Measurements from ENCODE around the gene PKNOX2.

Gene PKNOX2

GRCh38 chr11:125317416-125317815 is 152.9 kb downstream of the PKNOX2 start:
- no peak for DNase-seq

- no peak for DNase-seq
Measured at GRCh38 chr11:125319649-125320048, 155.1 kb downstream of the PKNOX2 start.

DNA sequence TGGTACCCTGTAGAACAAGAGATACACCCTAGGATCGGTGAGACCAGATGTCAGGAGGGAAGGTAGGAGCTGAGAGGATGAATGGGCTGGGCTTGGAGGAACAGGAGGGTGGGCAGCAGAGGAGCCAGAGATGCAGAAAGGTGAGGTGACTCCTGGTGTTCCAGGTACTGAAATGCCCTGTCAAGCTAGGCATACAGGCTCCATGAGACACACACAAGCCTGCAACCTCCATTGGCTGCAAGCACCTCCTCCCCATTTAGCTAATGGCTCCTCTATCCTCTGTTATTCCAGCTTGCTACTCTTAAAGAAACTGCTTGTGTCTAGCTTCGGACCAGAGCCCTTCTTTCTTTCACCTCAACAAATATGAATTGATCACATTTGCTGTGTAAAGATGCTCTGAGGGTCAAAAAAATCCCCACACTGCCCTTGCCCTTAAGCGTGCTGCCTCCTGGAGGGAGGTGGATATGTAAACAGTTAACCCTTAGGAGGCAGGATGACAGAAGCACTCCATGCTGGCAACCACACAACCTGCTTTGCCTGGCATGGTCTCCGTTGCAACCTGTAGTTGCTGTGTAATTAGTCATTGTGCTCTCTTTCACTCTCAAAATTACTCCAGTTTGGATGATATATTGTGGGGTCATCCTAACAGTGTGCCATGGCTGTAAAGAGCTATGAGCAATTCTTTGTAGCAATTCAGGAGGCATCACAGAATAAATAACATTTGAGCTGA is 156.0 kb downstream of the PKNOX2 start:
- DNase-seq, result no peak

DNA sequence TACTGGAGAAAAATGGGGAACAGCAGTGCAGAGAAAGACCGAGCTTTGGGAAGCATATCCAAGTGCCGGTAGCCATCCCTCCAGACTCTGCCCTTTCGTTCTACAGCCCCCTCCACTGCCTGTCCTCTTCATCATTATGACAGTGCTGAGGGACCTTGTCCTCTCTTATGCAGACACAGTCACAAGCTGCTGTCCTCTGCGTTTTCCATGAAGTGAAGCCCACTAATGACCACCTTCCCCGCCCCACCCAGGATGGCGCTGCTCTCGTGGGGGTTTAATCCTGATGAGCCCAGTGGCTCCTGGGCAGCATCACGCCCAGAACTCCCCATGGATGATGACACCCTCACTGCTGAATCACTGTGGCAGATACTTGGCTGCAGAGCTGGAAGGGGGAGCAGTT is 157.7 kb downstream of the PKNOX2 start:
- DNase-seq, result no peak

GRCh38 chr11:125325196-125325595 is 160.6 kb downstream of the PKNOX2 start:
- DNase-seq, result no peak

GRCh38 chr11:125326126-125326525 is 161.6 kb downstream of the PKNOX2 start:
- DNase-seq, result no peak

GRCh38 chr11:125327518-125328224 is 163.1 kb downstream of the PKNOX2 start:
- DNase-seq, result no peak

- no peak for DNase-seq
Measured at GRCh38 chr11:125328225-125328580, 163.7 kb downstream of the PKNOX2 start.

- DNase-seq, result no peak
Measured at GRCh38 chr11:125329786-125330185, 165.2 kb downstream of the PKNOX2 start.

DNA sequence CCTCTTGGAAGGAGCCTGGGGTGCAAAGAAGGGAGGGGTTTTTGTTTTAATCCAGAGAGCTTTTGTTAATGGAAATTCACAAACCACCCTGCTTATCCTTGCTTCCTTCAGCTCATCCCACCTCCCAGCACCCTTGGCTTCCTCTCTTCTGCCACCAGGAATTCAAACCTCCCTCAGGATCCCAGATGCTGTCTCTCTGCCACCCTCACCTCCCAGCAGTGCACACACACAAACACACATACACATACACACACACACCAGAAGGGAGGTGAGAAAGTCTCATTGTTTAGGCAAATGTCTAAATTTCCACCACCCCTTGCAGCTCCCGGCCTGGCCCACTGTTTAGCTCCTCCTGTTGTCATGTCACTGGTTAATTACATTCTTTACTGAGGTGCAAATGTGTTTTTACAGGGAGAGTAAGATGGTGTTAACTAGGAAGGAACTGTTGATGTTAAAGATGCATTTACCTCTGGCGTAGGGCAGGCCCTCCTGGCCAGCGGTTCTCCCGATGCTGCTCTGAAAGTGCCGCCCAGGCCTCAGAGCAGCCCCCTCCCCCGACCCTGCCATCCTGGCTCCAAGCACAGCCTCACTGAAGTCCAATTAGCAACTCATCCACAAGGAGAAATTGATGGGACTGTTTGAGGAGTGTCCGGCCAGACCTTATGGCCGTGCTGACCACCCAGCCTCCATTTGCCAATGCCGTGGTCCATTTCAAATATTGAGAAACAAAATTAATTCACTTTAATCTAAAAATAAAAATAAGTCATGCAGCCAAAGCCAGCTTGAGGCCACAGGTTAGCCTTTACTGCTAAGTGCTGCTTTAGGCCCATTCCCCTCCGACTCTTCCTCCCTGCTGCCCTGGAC is 166.1 kb downstream of the PKNOX2 start:
- no peak for DNase-seq

GRCh38 chr11:125331357-125332035 is 166.9 kb downstream of the PKNOX2 start:
- DNase-seq, result no peak

- no peak for DNase-seq
Measured at GRCh38 chr11:125332821-125333220, 168.3 kb downstream of the PKNOX2 start.

GRCh38 chr11:125333354-125334073 is 169.0 kb downstream of the PKNOX2 start:
- no peak for DNase-seq

DNA sequence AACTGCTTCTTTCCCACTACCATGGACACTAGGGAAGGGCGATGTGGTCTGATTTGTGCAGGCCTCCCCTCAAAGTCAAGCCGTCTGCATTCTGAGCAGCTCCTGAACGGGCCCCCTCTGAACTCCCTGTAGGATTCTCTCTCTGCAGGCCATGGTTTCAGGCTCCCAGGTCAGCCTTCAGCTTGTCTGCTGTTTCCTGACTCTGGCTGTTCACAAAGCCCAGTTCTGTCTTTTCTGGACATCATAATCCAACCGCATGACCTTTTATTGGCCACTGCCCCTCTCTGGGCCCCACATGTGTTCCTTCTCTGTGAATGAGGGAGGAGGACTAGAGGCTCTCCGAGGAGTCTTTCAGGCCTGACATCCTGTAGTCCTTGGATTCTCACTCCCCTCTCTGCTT is 170.6 kb downstream of the PKNOX2 start:
- no peak for DNase-seq

DNA sequence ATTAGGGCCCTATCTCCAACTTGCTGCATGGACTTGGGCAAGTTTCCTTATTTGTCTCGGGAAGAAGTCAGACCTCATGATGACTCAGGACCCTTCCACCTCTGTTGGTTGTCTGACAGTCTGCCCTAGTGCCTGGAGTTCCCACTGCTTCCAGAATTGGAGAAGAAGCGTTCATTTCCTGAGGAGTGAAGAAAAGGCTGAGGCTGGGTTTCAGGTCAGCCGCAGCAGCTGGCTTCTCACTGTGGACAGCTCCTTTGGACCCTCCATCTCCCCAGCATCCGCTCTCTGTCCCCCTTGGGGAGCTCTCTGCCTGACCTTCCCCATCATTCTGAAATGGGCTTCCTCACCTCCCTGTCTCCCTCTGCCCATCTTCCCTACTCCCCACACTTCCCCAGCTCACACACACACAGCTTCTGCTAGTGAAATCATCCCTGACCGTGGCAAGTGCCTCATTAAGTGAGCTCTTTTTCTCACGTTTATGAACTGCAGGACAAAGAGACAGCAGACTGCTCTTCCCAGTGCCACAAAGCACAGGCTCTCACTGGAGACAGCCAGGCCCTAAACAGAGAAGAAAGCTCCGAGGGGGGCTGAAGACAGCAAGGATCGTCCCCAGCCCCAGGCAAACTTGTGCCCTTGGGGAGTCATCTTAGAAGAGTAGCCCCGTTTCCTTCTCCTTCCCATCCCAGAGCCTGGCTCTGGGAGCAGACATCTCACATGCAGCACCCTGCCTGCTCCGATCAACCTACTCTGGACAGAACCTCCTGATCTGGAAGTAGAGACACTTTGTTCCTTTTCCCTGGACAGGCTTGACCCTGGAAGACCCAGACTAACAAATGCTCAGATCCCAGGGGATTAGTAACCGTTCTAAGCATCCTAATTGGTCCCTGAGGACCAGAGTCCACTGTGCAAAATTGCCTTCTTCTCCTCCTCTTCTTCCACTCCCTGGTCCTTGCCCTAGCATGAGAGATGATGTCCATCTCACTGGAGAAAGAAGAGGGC is 173.6 kb downstream of the PKNOX2 start:
- DNase-seq, result no peak

- no peak for DNase-seq
Measured at GRCh38 chr11:125338886-125339811, 174.6 kb downstream of the PKNOX2 start.

- DNase-seq, result no peak
Measured at GRCh38 chr11:125341676-125342075, 177.1 kb downstream of the PKNOX2 start.

- no peak for DNase-seq
Measured at GRCh38 chr11:125342281-125342930, 177.9 kb downstream of the PKNOX2 start.

- DNase-seq, result no peak
Measured at GRCh38 chr11:125343086-125343717, 178.7 kb downstream of the PKNOX2 start.
